RWPE2 (cell line): ENCODE data around the gene NABP1.
A peak's percentile ranks its signal among the peaks of the same experiment; 100 is the strongest.

Source experiments
- ATAC-seq: fragments of 200-7000 bp; cut with Tn5 transposase; 3 replicates; pipeline ENCODE4 v1.9.1; 2021; ENCODE audit warnings: low read depth
- DNase-seq: peaks from one replicate; pipeline ENCODE4 v3.0.0-alpha.2; 2020; ENCODE audit warnings: low spot score
- H3K27ac ChIP-seq: fragments of 450-650 bp; 2 replicates; pipeline ENCODE4 v1.5.1; 2017; ENCODE audit warnings: mild to moderate bottlenecking; ENCODE audit not compliant: poor library complexity, severe bottlenecking
- H3K27me3 ChIP-seq: fragments of 250-450 bp; sonication (Bioruptor Pico); 2 replicates; pipeline ENCODE4 v1.5.1; 2021; ENCODE audit warnings: mild to moderate bottlenecking, moderate library complexity; ENCODE audit not compliant: insufficient read depth, poor library complexity, severe bottlenecking
- H3K36me3 ChIP-seq: fragments of 250-450 bp; sonication (Bioruptor Pico); 2 replicates; pipeline ENCODE4 v1.5.1; 2020; ENCODE audit warnings: low read depth, mild to moderate bottlenecking, moderate library complexity
- H3K4me1 ChIP-seq: fragments of 250-450 bp; sonication (Bioruptor Pico); 2 replicates; pipeline ENCODE4 v1.5.1; 2021; ENCODE audit warnings: mild to moderate bottlenecking, moderate library complexity; ENCODE audit not compliant: insufficient read depth, poor library complexity, severe bottlenecking
- H3K4me3 ChIP-seq: fragments of 250-450 bp; sonication (Bioruptor Pico); 2 replicates; pipeline ENCODE4 v1.5.1; 2021; ENCODE audit warnings: mild to moderate bottlenecking, moderate library complexity; ENCODE audit not compliant: severe bottlenecking
- H3K9me3 ChIP-seq: fragments of 250-450 bp; sonication (Bioruptor Pico); 2 replicates; pipeline ENCODE4 v1.5.1; 2021; ENCODE audit warnings: mild to moderate bottlenecking, moderate library complexity; ENCODE audit not compliant: severe bottlenecking
- TF ChIP-seq, protein P1 (sequence below): fragments of 450-650 bp; IDR thresholded peaks from one replicate; pipeline ENCODE4 v1.5.1; 2017; ENCODE audit warnings: mild to moderate bottlenecking, moderate library complexity; ENCODE audit not compliant: poor library complexity, severe bottlenecking

The NABP1 gene

DNA sequence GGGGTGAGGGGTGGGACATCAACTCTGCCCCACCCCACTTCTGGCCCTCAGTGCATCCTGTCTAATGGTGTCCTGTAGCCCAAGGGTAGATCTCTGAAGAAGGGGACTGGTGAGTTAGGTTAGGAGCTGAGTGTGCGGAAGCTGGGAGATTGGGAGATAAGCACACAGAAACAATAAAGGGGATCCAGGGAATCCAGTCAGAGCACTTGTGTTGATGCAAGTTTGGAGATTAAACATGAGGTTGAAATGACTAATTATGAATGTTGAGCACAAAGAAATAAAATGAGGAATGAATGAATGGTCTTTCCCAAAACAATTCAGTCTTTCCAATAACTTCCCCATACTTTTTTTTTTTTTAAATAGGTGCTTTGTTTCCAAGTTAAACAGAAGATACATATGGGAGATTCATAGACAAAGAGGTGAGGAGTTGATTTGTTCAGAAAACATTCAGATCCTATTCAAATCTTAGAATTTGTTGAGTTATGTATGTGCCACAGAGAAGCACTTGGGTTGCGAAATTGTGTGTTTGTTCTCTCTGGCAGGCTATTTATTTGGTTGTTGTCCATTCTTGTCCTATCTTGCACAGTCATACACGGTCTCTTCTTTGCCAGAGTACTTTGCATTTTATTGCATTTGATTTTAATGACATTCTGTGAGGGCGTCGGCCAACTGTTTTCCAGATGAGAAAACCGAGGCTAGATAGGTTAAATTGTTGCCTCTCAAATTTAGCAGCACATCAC lies 31.6 kb upstream of the NABP1 start:
- no peaks in the 10 kb centered on the region for H3K27me3 ChIP-seq
- no peak overlapping the region for H3K4me3 ChIP-seq
- DNase-seq, result no peak
- H3K9me3 ChIP-seq, result no peaks in the 10 kb centered on the region
- H3K27ac ChIP-seq, result peak overlapping the region; percentile 85
- H3K4me1 ChIP-seq, result peaks cover 22% of the 10 kb centered on the region
- H3K36me3 ChIP-seq, result no peaks in the 10 kb centered on the region
- TF ChIP-seq, protein P1, sequence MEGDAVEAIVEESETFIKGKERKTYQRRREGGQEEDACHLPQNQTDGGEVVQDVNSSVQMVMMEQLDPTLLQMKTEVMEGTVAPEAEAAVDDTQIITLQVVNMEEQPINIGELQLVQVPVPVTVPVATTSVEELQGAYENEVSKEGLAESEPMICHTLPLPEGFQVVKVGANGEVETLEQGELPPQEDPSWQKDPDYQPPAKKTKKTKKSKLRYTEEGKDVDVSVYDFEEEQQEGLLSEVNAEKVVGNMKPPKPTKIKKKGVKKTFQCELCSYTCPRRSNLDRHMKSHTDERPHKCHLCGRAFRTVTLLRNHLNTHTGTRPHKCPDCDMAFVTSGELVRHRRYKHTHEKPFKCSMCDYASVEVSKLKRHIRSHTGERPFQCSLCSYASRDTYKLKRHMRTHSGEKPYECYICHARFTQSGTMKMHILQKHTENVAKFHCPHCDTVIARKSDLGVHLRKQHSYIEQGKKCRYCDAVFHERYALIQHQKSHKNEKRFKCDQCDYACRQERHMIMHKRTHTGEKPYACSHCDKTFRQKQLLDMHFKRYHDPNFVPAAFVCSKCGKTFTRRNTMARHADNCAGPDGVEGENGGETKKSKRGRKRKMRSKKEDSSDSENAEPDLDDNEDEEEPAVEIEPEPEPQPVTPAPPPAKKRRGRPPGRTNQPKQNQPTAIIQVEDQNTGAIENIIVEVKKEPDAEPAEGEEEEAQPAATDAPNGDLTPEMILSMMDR, result no peak
- peak; percentile 84 for ATAC-seq

DNA sequence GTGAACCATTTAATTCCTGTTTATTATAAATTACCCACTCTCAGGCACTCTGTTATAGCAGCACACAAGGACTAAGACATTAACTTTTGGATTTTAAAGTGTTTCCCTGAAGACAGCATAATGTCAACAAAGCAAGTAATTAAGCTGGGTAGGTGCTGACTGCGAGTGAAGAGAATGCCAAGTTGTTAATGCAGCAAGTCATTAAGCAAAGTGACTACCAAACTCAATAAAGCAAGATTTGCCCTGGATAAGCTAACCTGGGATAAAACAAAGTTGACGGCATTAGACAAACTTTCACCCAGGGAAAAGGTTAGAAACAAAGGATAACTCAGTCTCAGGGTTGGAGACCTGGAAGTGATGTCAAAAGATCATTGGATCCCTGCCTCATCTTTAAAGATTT lies 28.4 kb upstream of the NABP1 start:
- ATAC-seq, result no peak
- Histone ChIP-seq H3K4me1 (peaks cover 22% of the 10 kb centered on the region), H3K9me3 (no peaks in the 10 kb centered on the region), H3K36me3 (no peaks in the 10 kb centered on the region), H3K27ac (no peak overlapping the region), H3K27me3 (no peaks in the 10 kb centered on the region), H3K4me3 (no peak overlapping the region)
- DNase-seq, result no peak
- TF ChIP-seq, protein P1, result no peak

DNA sequence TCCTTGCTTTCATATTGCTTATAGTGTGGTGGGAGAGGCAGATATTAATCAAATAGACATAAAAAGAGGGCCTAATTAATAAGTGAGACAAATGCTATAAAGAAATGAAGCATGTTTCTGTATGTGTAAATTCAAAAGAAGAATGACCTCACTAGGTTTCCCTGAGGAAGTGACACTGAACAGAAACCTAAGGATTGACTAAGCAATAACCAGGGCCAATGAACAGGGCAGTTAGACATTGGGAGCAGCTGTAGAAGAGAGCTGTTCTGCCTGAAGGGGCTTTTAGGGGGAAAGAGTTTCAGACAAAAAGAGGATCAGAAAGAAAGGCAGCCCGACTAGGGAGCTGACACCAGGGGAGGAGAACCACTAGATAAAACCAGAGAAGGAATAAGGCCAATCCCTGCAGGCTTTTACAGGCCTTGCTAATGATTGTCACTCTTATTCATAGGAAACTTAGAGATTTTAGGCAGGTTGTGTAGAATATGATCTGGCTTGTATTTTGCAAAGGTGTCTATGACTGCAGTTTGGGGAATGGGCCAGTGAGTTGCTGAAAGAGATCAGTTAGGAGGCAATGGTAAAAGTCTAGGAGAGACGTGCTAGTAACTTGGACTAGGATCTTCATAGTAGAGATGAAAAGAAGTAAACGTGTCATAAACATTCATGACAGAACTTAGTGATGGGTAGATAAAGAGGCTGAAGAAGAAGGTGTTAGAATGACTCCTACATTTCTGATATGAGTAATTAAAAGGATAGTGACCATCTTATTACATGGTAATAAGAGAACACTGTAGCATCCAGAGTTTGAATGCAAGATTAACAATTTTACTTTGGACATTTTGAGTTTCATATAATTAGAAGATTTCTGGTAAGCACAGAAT lies 26.8 kb upstream of the NABP1 start:
- Histone ChIP-seq H3K36me3 (no peaks in the 10 kb centered on the region; the same call in 1 of the 2 replicates), H3K9me3 (no peaks in the 10 kb centered on the region)

DNA sequence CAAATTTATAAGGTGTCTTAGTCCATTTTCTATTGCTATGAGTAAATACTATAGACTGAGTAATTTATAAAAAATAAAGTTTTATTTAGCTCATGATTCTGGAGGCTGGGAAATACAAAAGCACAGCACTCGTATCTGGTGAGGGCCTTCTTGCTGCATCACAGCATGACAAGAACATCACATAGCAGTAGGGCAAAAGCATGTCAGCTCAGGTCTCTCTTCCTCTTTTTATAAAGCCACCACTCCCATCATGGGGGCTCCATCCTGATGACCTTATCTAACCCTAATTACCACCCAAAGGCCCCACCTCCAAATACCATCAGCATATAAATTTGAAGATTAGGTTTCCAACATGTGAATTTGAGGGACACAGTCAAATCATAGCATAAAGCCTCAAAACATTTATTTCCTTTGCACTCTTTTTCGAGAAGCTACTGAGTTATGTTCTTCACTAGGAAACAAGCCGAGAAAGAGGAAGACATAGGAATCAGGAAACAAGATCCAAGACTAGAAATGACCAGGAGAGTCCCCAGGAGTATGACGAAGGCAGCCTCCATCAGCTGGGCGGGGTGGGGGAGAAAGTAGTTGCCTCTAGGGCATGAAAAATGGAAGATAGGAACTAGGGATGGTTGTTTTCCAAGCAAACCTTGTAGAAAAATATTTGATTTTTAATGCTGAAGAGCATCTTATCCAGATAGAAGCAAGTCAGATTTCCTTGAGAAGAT lies 24.1 kb upstream of the NABP1 start:
- H3K27ac ChIP-seq, result no peak overlapping the region
- ATAC-seq (no peak), DNase-seq (no peak)
- TF ChIP-seq, protein P1, result no peak
- no peak overlapping the region for H3K4me3 ChIP-seq
- H3K4me1 ChIP-seq, result peaks cover 25% of the 10 kb centered on the region
- no peaks in the 10 kb centered on the region for H3K9me3 ChIP-seq
- H3K27me3 ChIP-seq, result no peaks in the 10 kb centered on the region
- H3K36me3 ChIP-seq, result no peaks in the 10 kb centered on the region; the same call in 1 of the 2 replicates

More for the DNA sequence above, 26.8 kb upstream of the NABP1 start:
- H3K4me3 ChIP-seq, result no peak overlapping the region
- H3K27me3 ChIP-seq, result no peaks in the 10 kb centered on the region
- peaks cover 20% of the 10 kb centered on the region for H3K4me1 ChIP-seq
- ATAC-seq (no peak), DNase-seq (no peak)
- H3K27ac ChIP-seq, result no peak overlapping the region
- TF ChIP-seq, protein P1, result no peak
